ENCODE data around the gene PPP1CB.

The PPP1CB gene

GRCh38 chr2:28751252-28751955 lies at the start of gene PPP1CB:
Gene PPP1CB, plus strand, starts transcription at chr2:28751830. Its CDS starts 295 bp downstream, at chr2:28752125.
- H3K27me3 ChIP-seq (ENCODE audit: control insufficient read depth, insufficient read depth, low read length), result no peaks in the 10 kb centered on the region
- H3K4me3 ChIP-seq (ENCODE audit: low read length), result peak within 1 kb of the TSS; percentile 75
- no peaks in the 10 kb centered on the region for H3K36me3 ChIP-seq (ENCODE audit: control insufficient read depth, insufficient read depth, low read length)
- no CpG with 5 or more reads among the region's 81 CpGs for WGBS (ENCODE audit: insufficient coverage, insufficient read length)
- DNase-seq (ENCODE audit: low read depth, low spot score), result peak; percentile 50
- H3K9me3 ChIP-seq (ENCODE audit: control insufficient read depth, insufficient read depth, low read length), result no peaks in the 10 kb centered on the region
- no peak within 1 kb of the TSS for H3K27ac ChIP-seq (ENCODE audit: low read length)
- H3K4me1 ChIP-seq (ENCODE audit: control insufficient read depth, insufficient read depth, low read length), result peaks cover 1% of the 10 kb centered on the region; the same call in 1 of the 2 replicates

GRCh38 chr2:28702415-28702861 lies 49.2 kb upstream of the PPP1CB start:
- Histone ChIP-seq H3K4me1 (ENCODE audit: control insufficient read depth, insufficient read depth, low read length) (no peaks in the 10 kb centered on the region), H3K9me3 (ENCODE audit: control insufficient read depth, insufficient read depth, low read length) (no peaks in the 10 kb centered on the region; the same call in 1 of the 2 replicates), H3K4me3 (ENCODE audit: low read length) (no peak overlapping the region), H3K27ac (ENCODE audit: low read length) (no peak overlapping the region), H3K27me3 (ENCODE audit: control insufficient read depth, insufficient read depth, low read length) (no peaks in the 10 kb centered on the region), H3K36me3 (ENCODE audit: control insufficient read depth, insufficient read depth, low read length) (no peaks in the 10 kb centered on the region)
- no CpG with 5 or more reads among the region's 3 CpGs for WGBS (ENCODE audit: insufficient coverage, insufficient read length)
- no peak for DNase-seq (ENCODE audit: low read depth, low spot score)

GRCh38 chr2:28702878-28703277 lies 48.8 kb upstream of the PPP1CB start:
- H3K4me1 ChIP-seq (ENCODE audit: control insufficient read depth, insufficient read depth, low read length), result no peaks in the 10 kb centered on the region
- no peak overlapping the region for H3K27ac ChIP-seq (ENCODE audit: low read length)
- DNase-seq (ENCODE audit: low read depth, low spot score), result no peak
- no peaks in the 10 kb centered on the region; the same call in 1 of the 2 replicates for H3K9me3 ChIP-seq (ENCODE audit: control insufficient read depth, insufficient read depth, low read length)
- no CpG with 5 or more reads among the region's 8 CpGs for WGBS (ENCODE audit: insufficient coverage, insufficient read length)
- H3K36me3 ChIP-seq (ENCODE audit: control insufficient read depth, insufficient read depth, low read length), result no peaks in the 10 kb centered on the region
- no peaks in the 10 kb centered on the region for H3K27me3 ChIP-seq (ENCODE audit: control insufficient read depth, insufficient read depth, low read length)
- no peak overlapping the region for H3K4me3 ChIP-seq (ENCODE audit: low read length)

GRCh38 chr2:28704621-28705020 lies 47.0 kb upstream of the PPP1CB start:
- WGBS (ENCODE audit: insufficient coverage, insufficient read length), result no CpG with 5 or more reads among the region's 4 CpGs

GRCh38 chr2:28705751-28706440 lies 45.7 kb upstream of the PPP1CB start:
- no peaks in the 10 kb centered on the region for H3K36me3 ChIP-seq (ENCODE audit: control insufficient read depth, insufficient read depth, low read length)
- H3K4me1 ChIP-seq (ENCODE audit: control insufficient read depth, insufficient read depth, low read length), result no peaks in the 10 kb centered on the region
- H3K27ac ChIP-seq (ENCODE audit: low read length), result no peak overlapping the region
- WGBS (ENCODE audit: insufficient coverage, insufficient read length), result no CpG with 5 or more reads among the region's 4 CpGs
- no peaks in the 10 kb centered on the region; the same call in 1 of the 2 replicates for H3K9me3 ChIP-seq (ENCODE audit: control insufficient read depth, insufficient read depth, low read length)
- no peaks in the 10 kb centered on the region for H3K27me3 ChIP-seq (ENCODE audit: control insufficient read depth, insufficient read depth, low read length)
- no peak overlapping the region for H3K4me3 ChIP-seq (ENCODE audit: low read length)
- DNase-seq (ENCODE audit: low read depth, low spot score), result no peak

More at GRCh38 chr2:28704621-28705020, 47.0 kb upstream of the PPP1CB start:
- H3K4me3 ChIP-seq (ENCODE audit: low read length), result no peak overlapping the region
- DNase-seq (ENCODE audit: low read depth, low spot score), result no peak
- no peaks in the 10 kb centered on the region; the same call in 1 of the 2 replicates for H3K9me3 ChIP-seq (ENCODE audit: control insufficient read depth, insufficient read depth, low read length)
- no peaks in the 10 kb centered on the region for H3K4me1 ChIP-seq (ENCODE audit: control insufficient read depth, insufficient read depth, low read length)
- no peak overlapping the region for H3K27ac ChIP-seq (ENCODE audit: low read length)
- no peaks in the 10 kb centered on the region for H3K27me3 ChIP-seq (ENCODE audit: control insufficient read depth, insufficient read depth, low read length)
- H3K36me3 ChIP-seq (ENCODE audit: control insufficient read depth, insufficient read depth, low read length), result no peaks in the 10 kb centered on the region

GRCh38 chr2:28707592-28707991 lies 44.0 kb upstream of the PPP1CB start:
- no peaks in the 10 kb centered on the region; the same call in 1 of the 2 replicates for H3K9me3 ChIP-seq (ENCODE audit: control insufficient read depth, insufficient read depth, low read length)
- H3K27ac ChIP-seq (ENCODE audit: low read length), result no peak overlapping the region
- H3K4me3 ChIP-seq (ENCODE audit: low read length), result no peak overlapping the region
- no peaks in the 10 kb centered on the region for H3K36me3 ChIP-seq (ENCODE audit: control insufficient read depth, insufficient read depth, low read length)
- H3K27me3 ChIP-seq (ENCODE audit: control insufficient read depth, insufficient read depth, low read length), result no peaks in the 10 kb centered on the region
- WGBS (ENCODE audit: insufficient coverage, insufficient read length), result no CpG with 5 or more reads among the region's 1 CpG
- no peaks in the 10 kb centered on the region for H3K4me1 ChIP-seq (ENCODE audit: control insufficient read depth, insufficient read depth, low read length)
- no peak for DNase-seq (ENCODE audit: low read depth, low spot score)

- Histone ChIP-seq H3K4me1 (ENCODE audit: control insufficient read depth, insufficient read depth, low read length) (no peaks in the 10 kb centered on the region), H3K4me3 (ENCODE audit: low read length) (no peak overlapping the region), H3K36me3 (ENCODE audit: control insufficient read depth, insufficient read depth, low read length) (no peaks in the 10 kb centered on the region), H3K27ac (ENCODE audit: low read length) (no peak overlapping the region), H3K27me3 (ENCODE audit: control insufficient read depth, insufficient read depth, low read length) (no peaks in the 10 kb centered on the region), H3K9me3 (ENCODE audit: control insufficient read depth, insufficient read depth, low read length) (no peaks in the 10 kb centered on the region; the same call in 1 of the 2 replicates)
- no peak for DNase-seq (ENCODE audit: low read depth, low spot score)
- no CpG with 5 or more reads among the region's 8 CpGs for WGBS (ENCODE audit: insufficient coverage, insufficient read length)
These were observed 42.5 kb upstream of the PPP1CB start for GRCh38 chr2:28709101-28709500.

- H3K27ac ChIP-seq (ENCODE audit: low read length), result no peak overlapping the region
- H3K27me3 ChIP-seq (ENCODE audit: control insufficient read depth, insufficient read depth, low read length), result no peaks in the 10 kb centered on the region
- WGBS (ENCODE audit: insufficient coverage, insufficient read length), result no CpG with 5 or more reads among the region's 4 CpGs
- H3K9me3 ChIP-seq (ENCODE audit: control insufficient read depth, insufficient read depth, low read length), result no peaks in the 10 kb centered on the region; the same call in 1 of the 2 replicates
- no peaks in the 10 kb centered on the region for H3K36me3 ChIP-seq (ENCODE audit: control insufficient read depth, insufficient read depth, low read length)
- H3K4me1 ChIP-seq (ENCODE audit: control insufficient read depth, insufficient read depth, low read length), result no peaks in the 10 kb centered on the region
- H3K4me3 ChIP-seq (ENCODE audit: low read length), result no peak overlapping the region
- DNase-seq (ENCODE audit: low read depth, low spot score), result no peak
These were observed 41.1 kb upstream of the PPP1CB start for GRCh38 chr2:28710545-28710944.

- Histone ChIP-seq H3K4me1 (ENCODE audit: control insufficient read depth, insufficient read depth, low read length) (no peaks in the 10 kb centered on the region), H3K27me3 (ENCODE audit: control insufficient read depth, insufficient read depth, low read length) (no peaks in the 10 kb centered on the region), H3K36me3 (ENCODE audit: control insufficient read depth, insufficient read depth, low read length) (no peaks in the 10 kb centered on the region), H3K4me3 (ENCODE audit: low read length) (no peak overlapping the region), H3K9me3 (ENCODE audit: control insufficient read depth, insufficient read depth, low read length) (no peaks in the 10 kb centered on the region), H3K27ac (ENCODE audit: low read length) (no peak overlapping the region)
- DNase-seq (ENCODE audit: low read depth, low spot score), result no peak
- WGBS (ENCODE audit: insufficient coverage, insufficient read length), result no CpG with 5 or more reads among the region's 8 CpGs
These were observed 37.9 kb upstream of the PPP1CB start for GRCh38 chr2:28713577-28714298.

- H3K27ac ChIP-seq (ENCODE audit: low read length), result no peak overlapping the region
- H3K36me3 ChIP-seq (ENCODE audit: control insufficient read depth, insufficient read depth, low read length), result no peaks in the 10 kb centered on the region
- H3K4me1 ChIP-seq (ENCODE audit: control insufficient read depth, insufficient read depth, low read length), result no peaks in the 10 kb centered on the region
- no peak for DNase-seq (ENCODE audit: low read depth, low spot score)
- H3K27me3 ChIP-seq (ENCODE audit: control insufficient read depth, insufficient read depth, low read length), result no peaks in the 10 kb centered on the region
- no peak overlapping the region for H3K4me3 ChIP-seq (ENCODE audit: low read length)
- WGBS (ENCODE audit: insufficient coverage, insufficient read length), result no CpG with 5 or more reads among the region's 4 CpGs
- H3K9me3 ChIP-seq (ENCODE audit: control insufficient read depth, insufficient read depth, low read length), result no peaks in the 10 kb centered on the region
These were observed 35.3 kb upstream of the PPP1CB start for GRCh38 chr2:28716265-28716865.

Measured in iPS DF 6.9 (cell line).